Loucy (cell line): ENCODE measurements around the gene CDH4.

ENCODE experiments used
- H2AFZ ChIP-seq: fragments of 200-600 bp; sonication (generic); 2 replicates; pipeline ENCODE4 v1.6.0; 2016; ENCODE audit warnings: antibody characterized with exemption, mild to moderate bottlenecking, low read length, moderate library complexity
- H3F3A ChIP-seq: fragments of 200-600 bp; 2 replicates; pipeline ENCODE4 v1.6.0; 2016; ENCODE audit warnings: antibody characterized with exemption, low read depth, mild to moderate bottlenecking
- H3K27me3 ChIP-seq: fragments of 200-600 bp; sonication (generic); 2 replicates; pipeline ENCODE4 v1.6.1; 2014; ENCODE audit warnings: low read length, mild to moderate bottlenecking; ENCODE audit not compliant: insufficient read depth, poor library complexity, severe bottlenecking
- H3K36me3 ChIP-seq: fragments of 200-600 bp; sonication (generic); 2 replicates; pipeline ENCODE4 v1.6.1; 2016; ENCODE audit warnings: low read length; ENCODE audit not compliant: insufficient read depth
- H3K4me1 ChIP-seq: fragments of 200-600 bp; sonication (generic); 2 replicates; pipeline ENCODE4 v1.5.1; 2014; ENCODE audit warnings: low read length, mild to moderate bottlenecking; ENCODE audit not compliant: insufficient read depth, poor library complexity, severe bottlenecking
- H3K4me2 ChIP-seq: fragments of 200-600 bp; sonication (generic); 2 replicates; pipeline ENCODE4 v1.6.0; 2014; ENCODE audit warnings: antibody characterized with exemption, low read length, low read depth, mild to moderate bottlenecking; ENCODE audit not compliant: poor library complexity, severe bottlenecking
- H3K4me3 ChIP-seq: fragments of 200-600 bp; sonication (generic); 2 replicates; pipeline ENCODE4 v1.5.1; 2014; ENCODE audit warnings: low read length, mild to moderate bottlenecking, mixed read lengths; ENCODE audit not compliant: poor library complexity, severe bottlenecking
- H3K79me2 ChIP-seq: fragments of 200-600 bp; sonication (generic); 2 replicates; pipeline ENCODE4 v1.6.1; 2014; ENCODE audit warnings: low read length; ENCODE audit not compliant: insufficient read depth
- H3K9ac ChIP-seq: fragments of 200-600 bp; sonication (generic); 2 replicates; pipeline ENCODE4 v1.6.0; 2014; ENCODE audit warnings: mild to moderate bottlenecking, low read depth, low read length, moderate library complexity; ENCODE audit not compliant: poor library complexity, severe bottlenecking
- H3K9me2 ChIP-seq: fragments of 200-600 bp; sonication (generic); replicated peaks from 2 replicates; pipeline ENCODE4 v1.6.1; 2016; ENCODE audit warnings: low read depth, low read length, mixed read lengths
- H3K9me3 ChIP-seq: fragments of 200-600 bp; sonication (generic); 2 replicates; pipeline ENCODE4 v1.6.1; 2014; ENCODE audit warnings: mild to moderate bottlenecking, antibody characterized with exemption, low read length, low read depth; ENCODE audit not compliant: insufficient read depth
- H4K20me1 ChIP-seq: fragments of 200-600 bp; sonication (generic); 2 replicates; pipeline ENCODE4 v1.6.0; 2014; ENCODE audit warnings: antibody characterized with exemption, low read length, mild to moderate bottlenecking; ENCODE audit not compliant: insufficient read depth, poor library complexity, severe bottlenecking
- EZH2phosphoT487 ChIP-seq: fragments of 200-600 bp; IDR thresholded peaks from 2 replicates; pipeline ENCODE4 v1.6.1; 2018; ENCODE audit warnings: antibody characterized with exemption, mild to moderate bottlenecking, moderate library complexity, borderline replicate concordance
- TF ChIP-seq, protein P1 (sequence below): fragments of 200-600 bp; sonication (generic); conservative IDR thresholded peaks from 2 replicates; pipeline ENCODE4 v1.5.1; 2014; ENCODE audit warnings: mild to moderate bottlenecking, antibody characterized with exemption, low read length

Gene CDH4

DNA sequence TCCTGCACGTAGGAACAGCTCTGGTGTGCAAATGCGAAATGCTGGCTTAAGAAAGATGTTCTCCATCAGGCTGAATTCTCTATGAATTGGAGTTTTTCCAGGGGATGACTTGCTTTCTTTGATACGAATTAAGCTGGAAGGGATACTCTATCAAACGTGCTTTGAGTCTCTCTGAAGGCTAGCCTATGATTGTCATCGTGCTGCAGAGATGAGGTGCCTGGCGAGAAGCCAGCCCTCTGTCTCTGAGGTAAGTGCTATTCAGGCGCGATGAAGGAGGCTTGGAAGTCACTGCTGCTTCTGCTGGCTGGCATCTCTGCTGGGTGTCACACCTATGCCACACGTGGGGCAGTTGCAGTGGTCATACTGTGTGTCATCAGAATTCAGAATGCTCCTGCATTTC is 589.9 kb downstream of the CDH4 start:
- TF ChIP-seq EZH2phosphoT487, result no peak
- TF ChIP-seq, protein P1, sequence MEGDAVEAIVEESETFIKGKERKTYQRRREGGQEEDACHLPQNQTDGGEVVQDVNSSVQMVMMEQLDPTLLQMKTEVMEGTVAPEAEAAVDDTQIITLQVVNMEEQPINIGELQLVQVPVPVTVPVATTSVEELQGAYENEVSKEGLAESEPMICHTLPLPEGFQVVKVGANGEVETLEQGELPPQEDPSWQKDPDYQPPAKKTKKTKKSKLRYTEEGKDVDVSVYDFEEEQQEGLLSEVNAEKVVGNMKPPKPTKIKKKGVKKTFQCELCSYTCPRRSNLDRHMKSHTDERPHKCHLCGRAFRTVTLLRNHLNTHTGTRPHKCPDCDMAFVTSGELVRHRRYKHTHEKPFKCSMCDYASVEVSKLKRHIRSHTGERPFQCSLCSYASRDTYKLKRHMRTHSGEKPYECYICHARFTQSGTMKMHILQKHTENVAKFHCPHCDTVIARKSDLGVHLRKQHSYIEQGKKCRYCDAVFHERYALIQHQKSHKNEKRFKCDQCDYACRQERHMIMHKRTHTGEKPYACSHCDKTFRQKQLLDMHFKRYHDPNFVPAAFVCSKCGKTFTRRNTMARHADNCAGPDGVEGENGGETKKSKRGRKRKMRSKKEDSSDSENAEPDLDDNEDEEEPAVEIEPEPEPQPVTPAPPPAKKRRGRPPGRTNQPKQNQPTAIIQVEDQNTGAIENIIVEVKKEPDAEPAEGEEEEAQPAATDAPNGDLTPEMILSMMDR, result no peak
- Histone ChIP-seq H3K4me3 (no peak overlapping the region), H3K27me3 (no peaks in the 10 kb centered on the region), H3K9ac (no peak overlapping the region), H3K4me2 (no peak overlapping the region), H3F3A (no peaks in the 10 kb centered on the region), H3K79me2 (no peaks in the 10 kb centered on the region), H3K4me1 (no peaks in the 10 kb centered on the region), H2AFZ (no peak overlapping the region), H3K9me3 (no peaks in the 10 kb centered on the region), H4K20me1 (no peaks in the 10 kb centered on the region), H3K9me2 (no peaks in the 10 kb centered on the region), H3K36me3 (peaks cover 16% of the 10 kb centered on the region; the same call in 1 of the 2 replicates)

DNA sequence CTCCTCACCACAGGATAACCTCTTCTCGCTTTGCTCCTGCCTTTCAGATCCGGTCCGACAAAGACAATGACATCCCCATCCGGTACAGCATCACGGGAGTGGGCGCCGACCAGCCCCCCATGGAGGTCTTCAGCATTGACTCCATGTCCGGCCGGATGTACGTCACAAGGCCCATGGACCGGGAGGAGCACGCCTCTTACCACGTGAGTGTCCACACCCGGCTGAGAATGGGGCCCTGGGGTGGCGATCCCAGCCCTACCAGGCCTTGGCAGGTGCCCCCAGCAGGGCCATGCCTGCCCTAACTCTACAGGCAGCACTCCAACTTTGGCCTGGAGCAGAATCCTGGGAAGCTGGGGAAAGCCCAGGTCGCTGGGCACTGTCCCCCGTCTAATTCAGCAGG is 592.6 kb downstream of the CDH4 start:
- TF ChIP-seq, protein P1, result no peak
- TF ChIP-seq EZH2phosphoT487, result no peak
- peaks cover 33% of the 10 kb centered on the region; the same call in 1 of the 2 replicates for H3K36me3 ChIP-seq

DNA sequence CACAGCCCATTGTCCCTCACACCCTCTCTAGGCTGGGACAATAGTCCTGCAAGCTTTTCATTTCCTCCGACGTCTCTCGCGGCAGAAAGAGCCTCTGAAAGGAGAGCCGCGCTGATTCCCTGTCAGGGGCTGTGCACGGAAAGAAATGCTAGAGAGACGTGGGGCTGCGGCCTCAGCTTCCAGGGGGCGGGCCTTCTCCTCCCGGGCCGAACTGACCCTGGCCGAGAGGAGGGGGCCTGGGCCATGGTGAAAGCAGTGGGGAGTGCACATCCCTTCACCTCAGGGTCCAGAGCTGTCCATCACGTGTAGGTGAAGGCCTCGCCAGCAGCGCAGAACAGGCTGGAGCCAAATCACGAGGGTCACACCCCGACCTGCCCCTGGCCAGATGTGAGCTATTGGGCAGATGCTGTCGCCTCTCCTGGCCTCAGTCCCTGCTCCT is 593.2 kb downstream of the CDH4 start:
- H3K9me3 ChIP-seq, result no peaks in the 10 kb centered on the region
- TF ChIP-seq, protein P1, result no peak
- no peak for TF ChIP-seq EZH2phosphoT487
- H3K36me3 ChIP-seq, result peaks cover 37% of the 10 kb centered on the region; the same call in 1 of the 2 replicates
- H2AFZ ChIP-seq, result no peak overlapping the region
- H3K27me3 ChIP-seq, result no peaks in the 10 kb centered on the region
- H4K20me1 ChIP-seq, result no peaks in the 10 kb centered on the region
- H3F3A ChIP-seq, result no peaks in the 10 kb centered on the region
- no peak overlapping the region for H3K9ac ChIP-seq
- no peaks in the 10 kb centered on the region for H3K9me2 ChIP-seq
- H3K4me1 ChIP-seq, result no peaks in the 10 kb centered on the region
- no peaks in the 10 kb centered on the region for H3K79me2 ChIP-seq
- H3K4me2 ChIP-seq, result no peak overlapping the region
- no peak overlapping the region for H3K4me3 ChIP-seq

More for the DNA sequence above, 592.6 kb downstream of the CDH4 start:
- H3K4me3 ChIP-seq, result no peak overlapping the region
- no peaks in the 10 kb centered on the region for H3F3A ChIP-seq
- H2AFZ ChIP-seq, result no peak overlapping the region
- no peaks in the 10 kb centered on the region for H3K4me1 ChIP-seq
- no peaks in the 10 kb centered on the region for H3K79me2 ChIP-seq
- no peaks in the 10 kb centered on the region for H4K20me1 ChIP-seq
- no peaks in the 10 kb centered on the region for H3K9me2 ChIP-seq
- H3K4me2 ChIP-seq, result no peak overlapping the region
- no peak overlapping the region for H3K9ac ChIP-seq
- no peaks in the 10 kb centered on the region for H3K27me3 ChIP-seq
- no peaks in the 10 kb centered on the region for H3K9me3 ChIP-seq
